Neuronal stem cell (in vitro differentiated cells): ENCODE results near the gene CENPU.

ENCODE experiments used
- DNase-seq: peaks from one replicate; pipeline ENCODE4 v3.0.0-alpha.2; 2013; ENCODE audit warnings: low spot score
- H2AFZ ChIP-seq: one replicate; pipeline ENCODE4 v1.6.1; 2013; ENCODE audit warnings: mild to moderate bottlenecking, low read length, inconsistent platforms
- H2AK5ac ChIP-seq: 2 replicates; pipeline ENCODE4 v1.6.1; 2013; ENCODE audit warnings: low read depth, mild to moderate bottlenecking, inconsistent platforms, low read length, moderate library complexity, mixed read lengths
- H2BK120ac ChIP-seq: 2 replicates; pipeline ENCODE4 v1.6.1; 2013; ENCODE audit warnings: low read depth, mild to moderate bottlenecking, inconsistent platforms, low read length, moderate library complexity, mixed read lengths
- H2BK12ac ChIP-seq: one replicate; pipeline ENCODE4 v1.6.1; 2013; ENCODE audit warnings: low read length, inconsistent platforms
- H2BK15ac ChIP-seq: 2 replicates; pipeline ENCODE4 v1.6.1; 2013; ENCODE audit warnings: mild to moderate bottlenecking, low read length, inconsistent platforms, mixed read lengths
- H2BK5ac ChIP-seq: one replicate; pipeline ENCODE4 v1.6.1; 2013; ENCODE audit warnings: inconsistent platforms, mild to moderate bottlenecking, low read length, moderate library complexity
- H3K14ac ChIP-seq: one replicate; pipeline ENCODE4 v1.6.1; 2013; ENCODE audit warnings: low read length, inconsistent platforms
- H3K18ac ChIP-seq: 2 replicates; pipeline ENCODE4 v1.6.1; 2013; ENCODE audit warnings: low read length, inconsistent platforms
- H3K23ac ChIP-seq: 2 replicates; pipeline ENCODE4 v1.6.1; 2013; ENCODE audit warnings: low read depth, mild to moderate bottlenecking, mixed read lengths, low read length, inconsistent platforms; ENCODE audit not compliant: poor library complexity
- H3K27ac ChIP-seq: replicated peaks from 3 replicates; pipeline ENCODE4 v1.5.1; 2013; ENCODE audit warnings: low read length, inconsistent platforms
- H3K27me3 ChIP-seq, 3 experiments: 2 replicates each; pipeline ENCODE4 v1.6.1; 2013; ENCODE audit warnings: low read length in 3 of 3, mild to moderate bottlenecking in 2 of 3, inconsistent platforms in 1 of 3, low read depth in 1 of 3, mixed read lengths in 1 of 3, moderate library complexity in 1 of 3; ENCODE audit not compliant: control insufficient read depth in 3 of 3, insufficient read depth in 3 of 3
- H3K36me3 ChIP-seq, 2 donors: replicated peaks in 1 of 2; 2 replicates each; pipeline ENCODE4 v1.6.1; 2013; ENCODE audit warnings: low read length in 2 of 2; ENCODE audit not compliant: control insufficient read depth in 2 of 2, insufficient read depth in 2 of 2
- H3K4ac ChIP-seq: 2 replicates; pipeline ENCODE4 v1.6.1; 2013; ENCODE audit warnings: inconsistent platforms, mild to moderate bottlenecking, low read length, moderate library complexity
- H3K4me1 ChIP-seq, 2 donors: 1 replicate in 1 of 2; 2 replicates in 1 of 2; pipeline ENCODE4 v1.6.1; 2013; ENCODE audit warnings: low read length in 2 of 2, low read depth in 1 of 2; ENCODE audit not compliant: control insufficient read depth in 2 of 2, insufficient read depth in 1 of 2
- H3K4me2 ChIP-seq: one replicate; pipeline ENCODE4 v1.6.1; 2013; ENCODE audit warnings: mild to moderate bottlenecking, low read length, inconsistent platforms; ENCODE audit not compliant: insufficient read depth, poor library complexity, severe bottlenecking
- H3K4me3 ChIP-seq, 2 donors: 2 replicates each; pipeline ENCODE4 v1.5.1; 2013; ENCODE audit warnings: low read length in 2 of 2, mild to moderate bottlenecking in 2 of 2, inconsistent platforms in 1 of 2, moderate library complexity in 1 of 2
- H3K79me1 ChIP-seq: one replicate; pipeline ENCODE4 v1.6.1; 2013; ENCODE audit warnings: low read depth, mild to moderate bottlenecking, inconsistent platforms, low read length, moderate library complexity
- H3K9ac ChIP-seq: one replicate; pipeline ENCODE4 v1.6.1; 2013; ENCODE audit warnings: mild to moderate bottlenecking, low read depth, low read length, inconsistent platforms; ENCODE audit not compliant: poor library complexity
- H3K9me3 ChIP-seq, 2 donors: replicated peaks in 1 of 2; 2 replicates each; pipeline versions ENCODE3 to v1.6.1; 2013; ENCODE audit warnings: low read length in 2 of 2, mild to moderate bottlenecking in 2 of 2, inconsistent platforms in 1 of 2, low read depth in 1 of 2, mixed read lengths in 1 of 2, moderate library complexity in 1 of 2; ENCODE audit not compliant: control insufficient read depth in 2 of 2, insufficient read depth in 1 of 2
- H4K8ac ChIP-seq: one replicate; pipeline ENCODE4 v1.6.1; 2013; ENCODE audit warnings: low read depth, mild to moderate bottlenecking, inconsistent platforms, low read length, moderate library complexity
- H4K91ac ChIP-seq: one replicate; pipeline ENCODE4 v1.6.1; 2013; ENCODE audit warnings: low read length, low read depth, mild to moderate bottlenecking, inconsistent platforms; ENCODE audit not compliant: poor library complexity
- WGBS, 2 donors: extraction: QIAGEN DNeasy Blood & Tissue Kit; methylation state at CpG; one replicate each; pipeline ENCODE4 v1.1.7; 2013; ENCODE audit warnings: missing lambda C conversion rate in 2 of 2, mixed read lengths in 1 of 2; ENCODE audit not compliant: insufficient read length in 2 of 2, insufficient replicate concordance in 1 of 2; ENCODE audit errors: extremely low coverage in 2 of 2; 5-methylcytosine and 5-hydroxymethylcytosine counted together

Gene CENPU

GRCh38 chr4:184672741-184673140 lies 61.2 kb downstream of the CENPU start:
- Histone ChIP-seq H3K14ac (no peak overlapping the region), H3K4me1 (no peaks in the 10 kb centered on the region), H3K4ac (no peak overlapping the region), H2BK12ac (no peak overlapping the region), H3K27me3 (no peaks in the 10 kb centered on the region), H2BK120ac (no peak overlapping the region), H3K18ac (no peak overlapping the region), H3K79me1 (peaks cover 2% of the 10 kb centered on the region), H3K4me3 (no peak overlapping the region), H2BK5ac (no peak overlapping the region), H3K9ac (no peak overlapping the region), H2AFZ (no peak overlapping the region), H2AK5ac (peak overlapping the region; percentile 14), H4K8ac (no peak overlapping the region), H3K4me2 (no peak overlapping the region), H3K36me3 (peaks cover 16 to 74% of the 10 kb centered on the region in 2 donors), H2BK15ac (no peak overlapping the region), H3K27ac (no peak overlapping the region), H3K9me3 (no peaks in the 10 kb centered on the region), H4K91ac (no peak overlapping the region), H3K23ac (no peak overlapping the region)
- no peak for DNase-seq
- WGBS, 2 donors, result no CpG with 5 or more reads among the region's 6 CpGs

- Histone ChIP-seq H3K9me3 (no peaks in the 10 kb centered on the region), H2BK5ac (no peak overlapping the region), H3K4me2 (no peak overlapping the region), H2BK12ac (no peak overlapping the region), H2BK15ac (no peak overlapping the region), H3K4ac (no peak overlapping the region), H3K27ac (no peak overlapping the region), H4K8ac (no peak overlapping the region), H3K4me1 (no peaks in the 10 kb centered on the region), H3K18ac (no peak overlapping the region), H3K9ac (no peak overlapping the region), H3K36me3 (peaks cover 16 to 88% of the 10 kb centered on the region in 2 donors), H2AFZ (no peak overlapping the region), H3K27me3 (no peaks in the 10 kb centered on the region), H2AK5ac (no peak overlapping the region), H3K14ac (no peak overlapping the region), H3K79me1 (peaks cover 2% of the 10 kb centered on the region), H3K23ac (no peak overlapping the region), H3K4me3 (no peak overlapping the region), H4K91ac (no peak overlapping the region), H2BK120ac (no peak overlapping the region)
- WGBS, 2 donors, result no CpG with 5 or more reads among the region's 9 CpGs
- DNase-seq, result no peak
These were observed 62.8 kb downstream of the CENPU start for GRCh38 chr4:184671101-184671500.

GRCh38 chr4:184669251-184669650 lies 64.6 kb downstream of the CENPU start:
- Histone ChIP-seq H3K4me1 (no peaks in the 10 kb centered on the region), H3K9me3 (no peaks in the 10 kb centered on the region)
- no CpG with 5 or more reads among the region's 7 CpGs for WGBS, 2 donors

GRCh38 chr4:184668511-184669114 lies 65.3 kb downstream of the CENPU start:
- no peak for DNase-seq

More at GRCh38 chr4:184669251-184669650, 64.6 kb downstream of the CENPU start:
- DNase-seq, result no peak
- Histone ChIP-seq H2AK5ac (no peak overlapping the region), H3K79me1 (peaks cover 2% of the 10 kb centered on the region), H3K14ac (no peak overlapping the region), H2BK120ac (no peak overlapping the region), H3K27me3 (no peaks in the 10 kb centered on the region), H3K4me3 (no peak overlapping the region), H4K8ac (no peak overlapping the region), H3K23ac (no peak overlapping the region), H3K4me2 (no peak overlapping the region), H2BK12ac (no peak overlapping the region), H4K91ac (no peak overlapping the region), H2BK15ac (no peak overlapping the region), H3K27ac (no peak overlapping the region), H3K9ac (no peak overlapping the region), H3K18ac (no peak overlapping the region), H3K4ac (no peak overlapping the region), H3K36me3 (peaks cover 16 to 90% of the 10 kb centered on the region in 2 donors), H2AFZ (no peak overlapping the region), H2BK5ac (no peak overlapping the region)

More at GRCh38 chr4:184668511-184669114, 65.3 kb downstream of the CENPU start:
- H3K36me3 ChIP-seq, result peaks cover 11 to 90% of the 10 kb centered on the region in 2 donors
- no peak overlapping the region for H3K4ac ChIP-seq
- H2AK5ac ChIP-seq, result no peak overlapping the region
- H3K14ac ChIP-seq, result no peak overlapping the region
- no peak overlapping the region for H2BK15ac ChIP-seq
- no peak overlapping the region for H2AFZ ChIP-seq
- no peak overlapping the region for H3K23ac ChIP-seq
- no peaks in the 10 kb centered on the region for H3K4me1 ChIP-seq
- no peak overlapping the region for H2BK5ac ChIP-seq
- no peak overlapping the region for H3K18ac ChIP-seq
- H3K27me3 ChIP-seq, result no peaks in the 10 kb centered on the region
- H3K4me3 ChIP-seq, result no peak overlapping the region
- no peak overlapping the region for H4K91ac ChIP-seq
- H3K79me1 ChIP-seq, result peaks cover 2% of the 10 kb centered on the region
- H3K9ac ChIP-seq, result no peak overlapping the region
- no CpG with 5 or more reads among the region's 9 CpGs for WGBS, 2 donors
- H3K9me3 ChIP-seq, result no peaks in the 10 kb centered on the region
- no peak overlapping the region for H3K4me2 ChIP-seq
- H2BK12ac ChIP-seq, result no peak overlapping the region
- H2BK120ac ChIP-seq, result no peak overlapping the region
- H4K8ac ChIP-seq, result no peak overlapping the region
- H3K27ac ChIP-seq, result no peak overlapping the region
